ELR (cell line): ENCODE measurements around the gene SNX19.
"Not testable (repeated sequence)": the region's sequence is repeated elsewhere in the genome, so short reads cannot be mapped to it uniquely, and the experiment has no call there.

Source experiments
- DNase-seq: peaks from one replicate; pipeline ENCODE4 v3.0.0-alpha.2; 2015; ENCODE audit warnings: low read depth

SNX19 gene, protein sequence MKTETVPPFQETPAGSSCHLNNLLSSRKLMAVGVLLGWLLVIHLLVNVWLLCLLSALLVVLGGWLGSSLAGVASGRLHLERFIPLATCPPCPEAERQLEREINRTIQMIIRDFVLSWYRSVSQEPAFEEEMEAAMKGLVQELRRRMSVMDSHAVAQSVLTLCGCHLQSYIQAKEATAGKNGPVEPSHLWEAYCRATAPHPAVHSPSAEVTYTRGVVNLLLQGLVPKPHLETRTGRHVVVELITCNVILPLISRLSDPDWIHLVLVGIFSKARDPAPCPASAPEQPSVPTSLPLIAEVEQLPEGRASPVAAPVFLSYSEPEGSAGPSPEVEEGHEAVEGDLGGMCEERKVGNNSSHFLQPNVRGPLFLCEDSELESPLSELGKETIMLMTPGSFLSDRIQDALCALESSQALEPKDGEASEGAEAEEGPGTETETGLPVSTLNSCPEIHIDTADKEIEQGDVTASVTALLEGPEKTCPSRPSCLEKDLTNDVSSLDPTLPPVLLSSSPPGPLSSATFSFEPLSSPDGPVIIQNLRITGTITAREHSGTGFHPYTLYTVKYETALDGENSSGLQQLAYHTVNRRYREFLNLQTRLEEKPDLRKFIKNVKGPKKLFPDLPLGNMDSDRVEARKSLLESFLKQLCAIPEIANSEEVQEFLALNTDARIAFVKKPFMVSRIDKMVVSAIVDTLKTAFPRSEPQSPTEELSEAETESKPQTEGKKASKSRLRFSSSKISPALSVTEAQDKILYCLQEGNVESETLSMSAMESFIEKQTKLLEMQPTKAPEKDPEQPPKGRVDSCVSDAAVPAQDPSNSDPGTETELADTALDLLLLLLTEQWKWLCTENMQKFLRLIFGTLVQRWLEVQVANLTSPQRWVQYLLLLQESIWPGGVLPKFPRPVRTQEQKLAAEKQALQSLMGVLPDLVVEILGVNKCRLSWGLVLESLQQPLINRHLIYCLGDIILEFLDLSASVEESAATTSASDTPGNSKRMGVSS

DNA sequence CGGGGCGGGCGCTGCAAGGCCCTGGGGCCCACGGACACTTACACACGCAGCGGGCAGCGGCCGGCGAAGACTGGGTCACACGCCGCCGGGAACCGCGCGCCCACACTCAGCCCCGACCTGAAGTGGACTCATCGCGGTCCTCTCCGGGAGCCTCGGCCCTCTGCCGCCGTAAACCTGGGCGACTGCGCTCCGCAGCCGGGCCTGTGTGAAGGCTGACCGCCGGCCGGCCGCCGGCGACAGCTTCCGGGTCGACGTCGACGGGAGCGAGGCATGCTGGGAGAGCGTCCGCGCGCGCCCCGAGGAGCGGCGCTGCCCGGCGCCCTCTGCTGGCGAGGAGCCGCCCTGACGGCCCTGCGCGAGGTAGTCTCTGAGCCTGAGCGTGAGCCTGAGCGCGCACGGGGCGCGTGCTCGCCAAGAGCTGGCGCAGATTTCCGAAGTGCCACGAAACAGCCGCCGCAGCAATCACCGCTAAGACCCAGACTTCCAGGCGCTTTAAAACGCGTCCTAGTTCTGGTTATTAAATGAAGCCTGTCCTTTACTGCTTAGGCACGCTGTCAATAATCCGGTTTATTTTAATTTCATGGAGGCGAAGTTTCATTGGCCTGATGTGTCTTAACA lies at the start of gene SNX19:
SNX19 (minus strand) TSS at position 242 of the 618 bp plus-strand sequence. CDS start 540 bp downstream, outside the sequence.
- DNase-seq = peak; percentile 87

DNA sequence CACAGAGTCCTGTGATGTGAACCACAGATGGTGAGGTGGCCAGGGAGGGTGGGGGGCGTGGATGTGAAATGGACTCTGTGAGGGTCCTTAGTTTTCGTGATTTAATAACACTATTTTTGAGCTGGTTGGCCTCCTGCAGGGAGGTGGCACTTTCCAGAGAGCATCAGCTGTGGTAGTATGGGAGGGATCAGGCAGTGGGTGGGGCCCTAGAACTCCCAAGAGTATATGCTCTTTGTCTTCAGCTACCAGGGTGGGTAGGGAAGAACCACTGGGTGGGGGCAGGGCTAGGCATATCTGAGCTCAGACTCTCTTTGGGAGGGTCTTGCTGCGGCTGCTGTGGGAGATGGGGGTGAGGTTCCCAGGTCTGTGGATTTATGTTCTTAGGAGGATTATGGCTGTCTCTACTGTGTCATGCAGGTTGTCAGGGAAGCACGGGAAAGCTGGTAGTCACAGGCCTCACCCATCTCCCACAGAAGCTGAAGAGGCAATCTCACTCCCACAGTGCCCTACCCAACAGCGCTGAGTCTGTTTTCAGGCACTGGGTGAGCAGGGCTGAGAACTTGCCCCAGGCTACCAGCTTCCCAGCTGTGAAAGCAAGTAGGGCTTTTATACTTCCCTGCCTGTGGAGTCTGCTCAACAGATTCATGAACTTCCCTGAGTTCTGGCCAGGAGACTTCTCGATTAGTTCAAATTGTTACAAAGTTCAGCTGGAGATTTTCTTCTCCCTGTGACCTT lies 47.9 kb upstream of the SNX19 start:
- DNase-seq = no peak

DNA sequence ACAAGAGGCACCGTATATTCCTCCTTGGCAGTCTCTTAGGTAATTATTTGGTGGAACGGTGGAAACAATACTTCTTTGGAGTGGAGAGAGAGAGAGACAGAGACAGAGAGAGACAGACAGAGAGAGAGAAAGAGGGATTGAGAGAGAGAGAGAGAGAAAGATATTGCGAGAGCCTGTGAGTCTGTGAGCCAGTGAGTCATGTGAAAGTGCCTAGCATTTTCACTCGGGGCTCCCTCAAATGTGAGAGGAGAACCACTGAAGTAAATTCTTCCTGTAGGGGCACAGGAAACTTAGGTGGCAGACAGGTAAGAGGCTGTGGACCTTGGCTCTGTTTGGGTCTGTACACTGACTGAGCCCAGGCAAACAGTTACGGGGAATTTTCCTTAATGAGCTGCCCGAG lies 31.6 kb upstream of the SNX19 start:
- DNase-seq = no peak

DNA sequence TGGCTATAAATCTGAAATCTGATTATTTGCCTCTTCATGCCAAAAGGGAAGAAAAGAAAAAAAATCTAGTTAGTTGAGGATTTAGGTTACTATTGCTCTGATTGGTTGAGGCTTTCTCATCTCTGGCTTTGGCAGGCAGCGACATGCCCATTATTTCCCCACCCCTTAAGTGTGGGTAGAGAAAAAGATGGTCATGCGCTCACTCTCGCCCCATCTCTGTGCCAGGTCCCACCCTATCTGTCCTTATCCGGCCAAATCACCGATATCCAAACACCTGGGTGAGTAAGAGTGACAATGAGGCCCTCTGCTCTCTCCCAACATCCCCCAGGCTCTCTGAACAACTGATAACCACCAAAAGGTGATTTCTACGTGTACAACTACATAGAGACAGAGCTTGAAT lies 31.2 kb upstream of the SNX19 start:
- no peak for DNase-seq

DNA sequence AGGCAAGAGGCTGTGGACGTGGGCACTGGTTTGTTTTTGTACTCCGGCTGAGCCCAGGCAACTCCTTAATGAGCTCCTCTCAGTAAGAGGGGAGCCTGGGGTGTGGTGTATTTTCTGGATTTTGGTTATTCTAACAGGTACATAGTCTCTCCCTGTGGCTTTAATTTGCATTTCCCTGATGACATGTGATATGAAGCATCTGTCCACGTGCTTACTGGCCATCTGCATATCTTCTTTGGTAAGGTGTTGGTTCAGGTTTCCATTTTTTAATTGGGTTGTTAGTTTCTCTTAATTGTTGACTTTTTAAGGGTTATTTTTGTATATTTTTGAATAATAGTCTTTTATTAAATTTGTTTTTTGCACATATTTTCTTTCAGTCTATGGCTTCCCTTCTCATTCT lies 30.8 kb upstream of the SNX19 start:
- DNase-seq = no peak

DNA sequence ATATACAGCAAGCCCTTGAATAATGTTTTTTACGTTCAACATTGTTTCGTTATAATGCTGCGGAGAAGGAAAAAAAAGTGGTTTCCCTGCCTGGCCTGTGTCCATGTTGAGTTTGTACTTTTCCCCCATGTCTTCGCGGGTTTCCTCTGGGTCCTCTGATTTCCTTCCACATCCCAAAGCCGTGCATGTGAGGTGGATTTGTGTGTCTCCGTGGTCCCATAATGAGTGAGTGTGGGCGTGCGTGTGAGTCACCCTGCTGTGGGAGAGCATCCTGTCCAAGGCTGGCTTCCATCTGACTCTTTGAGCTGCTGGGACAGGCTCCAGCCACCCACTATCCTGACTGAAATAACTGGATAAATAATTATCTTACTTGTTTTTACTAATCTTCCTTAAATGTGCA lies 29.6 kb upstream of the SNX19 start:
- DNase-seq = peak; percentile 68

DNA sequence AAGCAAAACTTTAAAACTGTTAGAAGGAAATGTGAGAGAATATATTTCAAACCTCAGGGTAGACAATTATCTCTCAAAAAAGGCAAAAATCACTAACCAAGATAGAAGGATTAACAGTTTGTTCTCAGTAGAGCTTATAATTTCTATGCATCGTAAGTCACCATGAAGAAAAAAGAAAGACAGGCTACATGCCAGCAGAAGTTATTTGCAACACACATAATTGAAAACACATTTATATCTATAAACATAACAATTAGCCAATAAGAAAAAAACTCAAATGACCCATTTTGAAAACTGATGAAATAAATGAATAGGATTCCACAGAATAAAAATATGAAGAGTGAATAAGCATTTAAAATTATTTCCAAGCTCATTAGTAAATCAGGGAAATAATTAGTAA lies 24.4 kb upstream of the SNX19 start:
- no peak for DNase-seq

DNA sequence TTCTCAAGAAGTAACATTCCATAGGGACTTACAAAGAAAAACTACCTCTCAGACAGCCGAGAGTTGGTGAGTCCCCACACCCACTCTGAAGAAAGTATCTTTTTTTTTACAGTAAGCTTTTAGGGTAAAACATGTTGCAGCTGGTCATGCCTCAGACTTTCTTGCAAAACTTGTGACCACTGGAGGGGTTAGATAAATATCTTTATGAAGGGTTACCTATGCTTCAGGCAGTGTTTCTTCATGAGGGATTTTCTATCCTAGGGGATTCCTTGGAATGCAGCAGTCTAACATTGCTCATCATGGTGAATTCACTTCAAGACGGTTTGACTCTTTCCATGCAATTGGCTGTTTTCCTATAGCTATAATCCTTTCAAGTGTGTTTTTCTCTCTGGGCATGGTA lies 20.8 kb upstream of the SNX19 start:
- no peak for DNase-seq

DNA sequence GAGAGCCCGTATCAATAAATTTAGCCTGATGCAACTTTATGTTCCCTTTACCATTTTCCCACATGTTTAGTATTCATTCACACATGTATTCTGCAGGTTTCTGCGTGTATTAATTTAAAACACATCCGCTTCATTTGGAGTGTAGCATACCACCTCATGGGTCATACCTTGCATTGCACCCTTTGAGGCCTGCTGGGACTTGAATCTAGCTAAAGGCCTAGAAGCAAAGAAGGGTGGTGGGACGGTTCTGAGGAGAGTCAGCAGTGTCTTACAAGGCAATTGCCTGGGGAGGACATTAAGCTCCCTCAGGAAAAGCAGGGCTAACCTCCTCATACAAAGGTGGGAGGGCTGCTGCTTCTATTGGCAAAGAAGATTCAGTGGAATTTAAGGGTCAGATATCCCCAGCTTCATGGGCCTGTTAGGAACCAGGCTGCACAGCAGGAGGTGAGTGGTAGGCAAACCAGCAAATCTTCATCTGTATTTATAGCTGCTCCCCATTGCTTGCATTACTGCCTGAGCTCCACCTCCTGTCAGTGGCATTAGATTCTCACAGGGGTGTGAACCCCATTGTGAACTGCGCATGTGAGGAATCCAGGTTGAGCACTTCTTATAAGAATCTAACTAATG lies 15.9 kb upstream of the SNX19 start:
- DNase-seq = no peak

DNA sequence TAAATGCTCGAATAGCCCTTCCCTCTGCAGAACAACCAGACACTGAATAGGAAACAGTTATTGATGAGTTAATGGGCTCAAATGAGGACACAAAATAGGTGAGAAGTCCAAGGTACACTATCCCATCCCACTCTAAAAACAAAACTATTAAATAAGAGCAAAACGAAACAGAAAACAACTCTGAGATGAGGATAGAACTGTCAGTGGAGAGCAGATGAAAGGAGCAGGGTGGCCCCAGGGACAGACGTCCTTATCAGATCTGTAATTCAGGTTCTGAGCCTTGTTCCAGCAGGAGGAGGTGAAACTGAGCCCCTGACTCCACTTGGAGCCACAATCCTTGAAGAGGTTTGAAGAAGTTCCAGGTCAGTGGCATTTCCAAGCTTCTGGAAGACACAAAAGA lies 8.5 kb upstream of the SNX19 start:
- no peak for DNase-seq

DNA sequence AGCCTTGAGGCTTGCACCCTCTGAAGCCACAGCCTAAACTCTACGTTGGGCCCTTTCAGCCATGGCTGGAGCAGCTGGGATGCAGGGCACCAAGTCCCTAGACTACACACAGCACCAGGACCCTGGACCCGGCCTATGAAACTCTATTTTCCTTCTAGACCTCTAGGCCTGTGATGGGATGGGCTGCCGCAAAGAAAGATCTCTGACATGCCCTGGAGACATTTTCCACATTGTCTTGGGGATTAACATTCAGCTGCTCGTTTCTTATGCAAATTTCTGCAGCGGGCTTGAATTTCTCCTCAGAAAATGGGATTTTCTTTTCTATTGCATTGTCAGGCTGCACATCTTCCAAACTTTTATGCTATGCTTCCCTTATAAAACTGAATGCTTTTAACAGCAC lies 4.3 kb upstream of the SNX19 start:
- DNase-seq = not testable (repeated sequence)

DNA sequence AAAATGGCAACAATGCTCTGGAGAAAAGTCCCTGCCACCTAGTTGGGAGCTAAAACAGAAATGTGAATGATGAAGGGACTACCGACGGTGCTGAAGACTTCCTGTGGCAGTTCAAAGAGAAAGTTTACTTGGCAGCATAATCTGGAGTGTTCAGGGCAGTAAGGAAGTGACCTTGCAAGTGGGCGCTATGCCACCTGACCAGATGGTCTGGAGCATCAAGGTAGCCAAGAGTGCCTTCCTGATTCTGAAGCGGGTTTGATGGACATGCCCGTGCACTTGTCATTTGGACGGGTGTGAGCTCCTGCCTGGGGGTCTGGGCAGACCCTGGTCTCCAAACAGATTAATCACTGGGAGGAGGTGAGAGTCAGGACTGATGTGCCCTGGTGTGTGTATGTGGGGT lies 1.8 kb upstream of the SNX19 start:
- DNase-seq = no peak

DNA sequence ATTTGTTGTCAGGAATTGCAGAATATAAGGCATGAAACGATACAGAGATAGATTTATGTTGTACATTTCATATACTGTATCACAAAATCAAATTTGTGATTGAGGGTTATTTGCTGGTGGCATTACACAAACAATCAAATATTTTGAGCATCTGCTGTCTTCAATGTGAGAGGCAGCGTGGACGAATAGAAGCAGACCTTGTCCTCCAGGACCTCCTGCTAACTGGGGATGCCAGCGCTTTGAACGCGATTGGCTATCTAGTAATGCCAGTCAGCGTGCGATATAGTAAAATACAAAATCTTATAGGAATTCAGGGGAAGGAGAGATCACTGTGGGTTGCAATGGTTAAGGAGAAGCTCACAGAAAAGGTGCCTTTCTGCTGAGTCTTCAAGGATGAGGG lies 631 bp upstream of the SNX19 start:
- DNase-seq = no peak

DNA sequence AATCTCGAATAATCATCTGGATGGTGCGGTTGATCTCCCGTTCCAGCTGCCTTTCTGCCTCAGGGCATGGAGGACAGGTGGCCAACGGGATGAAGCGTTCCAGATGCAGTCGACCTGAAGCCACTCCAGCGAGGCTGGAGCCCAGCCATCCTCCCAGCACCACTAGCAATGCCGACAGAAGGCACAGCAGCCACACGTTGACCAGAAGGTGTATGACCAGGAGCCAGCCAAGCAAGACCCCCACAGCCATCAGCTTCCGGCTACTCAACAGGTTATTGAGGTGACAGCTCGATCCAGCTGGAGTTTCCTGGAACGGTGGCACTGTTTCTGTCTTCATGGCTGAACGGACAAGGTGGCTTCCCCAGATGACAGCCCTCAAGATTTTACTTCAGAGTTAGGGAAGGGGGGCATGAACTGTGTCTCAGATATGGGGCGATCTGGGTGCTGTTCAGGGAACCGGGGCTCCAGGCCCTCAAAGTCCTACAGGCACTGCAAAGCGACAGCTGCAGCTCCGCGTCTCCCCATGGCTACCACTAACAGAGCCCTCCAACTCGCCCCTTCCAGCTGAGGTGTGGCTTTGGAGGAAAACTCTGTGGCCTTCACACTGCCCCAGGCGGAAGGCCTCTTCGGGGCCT lies 559 bp downstream of the SNX19 start:
- no peak for DNase-seq

DNA sequence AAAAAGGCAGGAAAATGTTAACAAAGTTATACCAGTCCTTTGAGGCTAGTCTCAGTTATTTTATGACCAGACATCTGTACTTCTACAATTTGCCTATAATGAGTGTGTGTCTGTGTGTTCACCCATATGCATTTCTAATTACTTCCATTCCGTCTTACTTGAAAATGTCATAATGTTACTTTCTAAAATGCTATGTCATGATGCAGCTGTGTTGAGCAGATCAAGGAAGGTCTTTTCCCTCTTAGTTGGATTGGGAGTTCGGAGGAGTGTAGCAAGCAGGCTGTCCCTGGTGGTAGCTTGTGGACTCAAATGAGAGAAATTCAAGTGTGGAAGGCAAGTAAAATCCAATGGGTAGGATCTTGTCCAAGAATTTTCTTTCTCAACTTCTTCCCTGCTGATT lies 3.0 kb downstream of the SNX19 start:
- no peak for DNase-seq

DNA sequence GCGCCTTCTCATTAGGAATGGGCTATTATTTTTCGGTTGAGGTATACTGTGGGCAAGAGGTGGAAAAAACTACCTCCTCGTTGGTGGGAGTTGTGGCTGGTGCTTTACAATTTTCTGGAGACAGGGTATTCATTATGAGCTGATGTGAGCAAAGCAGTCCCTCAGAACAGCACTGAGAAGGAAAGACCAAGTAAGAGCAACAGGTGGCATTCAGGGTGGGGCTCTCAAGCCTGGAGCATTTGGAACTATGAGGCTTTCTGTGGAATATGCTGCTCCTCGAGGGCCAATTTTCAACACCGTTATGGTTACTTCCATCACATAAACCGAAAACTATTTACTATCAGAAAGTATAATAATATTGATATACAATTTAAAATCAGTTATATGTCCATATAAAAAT lies 3.7 kb downstream of the SNX19 start:
- DNase-seq = no peak

DNA sequence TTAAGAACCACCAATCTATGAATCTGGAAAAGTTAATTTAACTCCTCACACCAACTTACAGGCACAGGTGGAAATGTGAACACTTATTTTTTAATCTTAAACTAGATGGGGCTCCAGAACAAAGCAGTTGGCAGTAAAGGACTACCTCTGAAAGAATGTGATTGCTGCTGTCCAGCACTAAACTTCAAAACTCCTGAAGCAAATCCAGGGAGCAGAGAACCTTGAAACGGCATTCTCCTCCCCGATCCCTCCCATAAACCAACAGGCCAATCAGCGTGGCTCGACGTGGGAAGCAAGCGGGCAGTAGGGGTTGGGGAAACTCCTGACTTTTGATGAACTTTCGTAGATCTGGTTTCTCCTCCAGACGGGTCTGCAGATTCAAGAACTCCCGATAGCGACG lies 5.0 kb downstream of the SNX19 start:
- DNase-seq = no peak

DNA sequence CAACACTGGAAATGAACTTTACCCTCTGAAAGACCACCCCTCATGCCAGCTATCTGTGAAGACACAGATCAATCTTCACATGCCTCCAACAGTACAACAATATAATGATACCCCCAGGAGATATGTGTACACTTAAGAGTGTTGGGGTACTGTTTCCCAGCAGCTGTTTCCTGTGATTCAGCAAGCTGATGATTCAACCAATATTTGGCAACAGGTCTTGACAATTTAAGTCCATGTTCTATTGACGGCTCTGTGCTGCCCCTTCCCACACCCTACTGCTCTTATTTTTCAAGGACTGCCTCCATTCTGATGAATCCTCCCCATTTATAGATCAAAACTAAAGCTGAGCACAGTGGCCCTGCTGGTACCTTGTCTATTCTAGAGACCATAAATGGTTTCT lies 6.6 kb downstream of the SNX19 start:
- DNase-seq = peak; percentile 76

DNA sequence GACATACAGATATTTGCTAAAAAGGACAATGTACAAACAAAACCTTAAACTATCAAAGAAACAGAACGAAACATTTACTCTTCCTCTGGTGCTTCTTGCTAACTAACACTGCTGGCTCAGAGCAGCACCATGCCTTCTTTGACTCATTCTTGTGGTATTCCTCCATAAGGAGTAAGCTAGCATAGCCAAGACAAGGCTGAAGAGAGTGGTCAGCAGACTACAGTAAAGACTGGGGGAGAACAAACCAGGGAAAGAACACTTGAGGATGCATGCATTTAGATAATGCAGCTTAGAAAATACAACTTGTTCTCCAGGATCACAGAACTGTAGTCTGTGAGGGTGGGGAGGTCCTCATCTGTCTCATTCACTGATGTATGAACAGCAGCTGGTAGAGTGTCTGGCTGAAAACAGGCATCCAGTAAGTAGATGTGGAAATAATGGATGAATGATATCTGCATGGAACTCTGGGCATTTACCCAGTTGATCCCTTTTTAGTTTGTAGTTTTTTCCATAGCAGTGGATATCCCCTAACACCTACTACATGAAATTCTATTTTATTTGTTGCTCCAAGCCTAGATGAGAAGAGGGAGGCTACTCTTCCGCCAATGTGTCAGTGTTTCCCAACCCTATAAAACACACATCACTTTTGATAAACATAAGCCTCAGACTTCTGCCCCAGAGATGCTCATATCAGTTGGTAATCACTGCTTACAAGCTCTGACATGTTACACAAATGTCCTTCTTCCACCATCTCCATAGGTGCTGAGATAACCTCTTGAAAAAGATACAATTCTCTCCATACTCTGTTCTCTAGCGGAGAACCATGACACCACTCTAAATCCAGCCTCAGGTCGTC lies 7.3 kb downstream of the SNX19 start:
- peak; percentile 86 for DNase-seq

DNA sequence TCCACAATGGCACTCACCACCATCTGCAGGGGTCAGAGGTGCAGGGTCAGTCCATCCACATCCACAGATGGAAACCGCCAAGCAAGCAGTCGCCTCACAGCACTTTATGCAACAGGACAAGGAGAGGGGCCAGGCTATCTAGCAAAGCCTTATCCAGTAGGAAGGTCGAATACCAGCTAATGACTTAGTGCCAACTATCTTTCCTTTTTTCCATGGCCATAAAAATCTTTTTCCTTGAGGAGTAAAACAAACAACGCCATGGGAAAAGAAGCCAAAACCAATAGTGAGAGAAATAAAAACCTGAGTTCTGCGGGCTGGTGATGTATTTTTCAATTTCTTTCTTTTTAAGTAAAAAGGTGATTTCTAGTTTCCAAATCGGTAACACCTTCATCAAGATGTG lies 8.2 kb downstream of the SNX19 start:
- DNase-seq = no peak
